GM12878 (cell line): ENCODE results near the gene CAST. TPM values are rescaled to one million over a fixed set of nuclear protein-coding genes. Genes with fewer than 3 reads are reported as not detected.

Experiments used
- ATAC-seq: fragments of 200-7000 bp; cut with Tn5 transposase; 3 replicates; pipeline ENCODE4 v1.9.1; 2020; ENCODE audit warnings: mild to moderate bottlenecking, moderate library complexity
- BruUV-seq: library from RNA; stranded (reverse); fragments of 400-500 nt; replicated peaks from 2 replicates; lab custom pipeline; 2021; lab: Mats Ljungman, UMichigan
- CTCF ChIA-PET: fragments of 300-600 bp; sonication (Branson Sonifier 250); formaldehyde crosslinking; extraction: SDS; loops from one replicate; lab custom pipeline; 2021; ENCODE audit warnings: inconsistent platforms; lab: Yijun Ruan, JAX
- POLR2A ChIA-PET: fragments of 350-600 bp; formaldehyde crosslinking; extraction: SDS; loops from one replicate; lab custom pipeline; 2021; ENCODE audit warnings: inconsistent platforms; lab: Charles Lee
- RAD21 ChIA-PET: fragments of 300-600 bp; sonication (Branson Sonifier 250); formaldehyde crosslinking; loops from one replicate; lab custom pipeline; 2023; ENCODE audit warnings: antibody characterized with exemption; ENCODE audit not compliant: unreplicated experiment; lab: Charles Lee
- SMC1A ChIA-PET: fragments of 300-600 bp; sonication (Branson Sonifier 250); formaldehyde crosslinking; loops from one replicate; lab custom pipeline; 2023; ENCODE audit not compliant: unreplicated experiment, uncharacterized antibody; lab: Charles Lee
- DNase-seq: peaks from one replicate; pipeline ENCODE4 v3.0.0-alpha.2; 2011; ENCODE audit warnings: low read depth, low spot score
- FAIRE-seq: peaks from 3 replicates; lab custom pipeline; 2011; peaks lifted over from hg19 to GRCh38; lab: Jason Lieb, UNC
- H2AFZ ChIP-seq: 2 replicates; pipeline ENCODE4 v1.6.0; 2011; ENCODE audit warnings: low read depth, low read length, control low read depth; ENCODE audit not compliant: control insufficient read depth
- H3K27ac ChIP-seq: 2 replicates; pipeline ENCODE4 v1.5.1; 2011; ENCODE audit warnings: control low read depth; ENCODE audit not compliant: control insufficient read depth, insufficient read depth
- H3K27me3 ChIP-seq, 2 experiments: replicated peaks in 1 of 2; 2 replicates each; pipeline versions ENCODE4 v1.6.0 to v1.6.1; 2011; ENCODE audit warnings: low read length in 1 of 2; ENCODE audit not compliant: control insufficient read depth in 2 of 2, insufficient read depth in 2 of 2
- H3K36me3 ChIP-seq, 2 experiments: 2 replicates each; pipeline ENCODE4 v1.5.1; 2011; ENCODE audit warnings: low read length in 1 of 2; ENCODE audit not compliant: control insufficient read depth in 2 of 2, insufficient read depth in 2 of 2
- H3K4me1 ChIP-seq: 2 replicates; pipeline ENCODE4 v1.6.1; 2011; ENCODE audit warnings: mild to moderate bottlenecking, low read length, moderate library complexity, mixed read lengths; ENCODE audit not compliant: control insufficient read depth, insufficient read depth
- H3K4me2 ChIP-seq: 2 replicates; pipeline ENCODE4 v1.6.0; 2011; ENCODE audit warnings: control low read depth; ENCODE audit not compliant: control insufficient read depth, insufficient read depth
- H3K4me3 ChIP-seq: fragments of 200-600 bp; sonication (generic); 2 replicates; pipeline ENCODE4 v1.5.1; 2016
- H3K79me2 ChIP-seq: 2 replicates; pipeline ENCODE4 v1.6.0; 2011; ENCODE audit warnings: low read length; ENCODE audit not compliant: control insufficient read depth, insufficient read depth
- H3K9ac ChIP-seq: 2 replicates; pipeline ENCODE4 v1.8.0; 2011; ENCODE audit warnings: low read length, control low read depth, mixed read lengths; ENCODE audit not compliant: control insufficient read depth, insufficient read depth
- H3K9me3 ChIP-seq: replicated peaks from 3 replicates; pipeline ENCODE4 v1.5.1; 2011; ENCODE audit warnings: mild to moderate bottlenecking, low read length; ENCODE audit not compliant: control insufficient read depth, insufficient read depth
- H4K20me1 ChIP-seq: 2 replicates; pipeline ENCODE4 v1.6.0; 2011; ENCODE audit not compliant: control insufficient read depth, insufficient read depth
- CBX5 ChIP-seq: sonication (generic); IDR thresholded peaks from 2 replicates; pipeline ENCODE4 v1.6.1; 2016; ENCODE audit warnings: low read depth, moderate library complexity, mild to moderate bottlenecking, inconsistent platforms
- HDGF ChIP-seq: fragments of 450-650 bp; IDR thresholded peaks from 2 replicates; pipeline ENCODE4 v1.6.1; 2016; ENCODE audit warnings: antibody characterized with exemption
- JUNB ChIP-seq: IDR thresholded peaks from 2 replicates; pipeline ENCODE4 v1.6.1; 2016; ENCODE audit warnings: antibody characterized with exemption, mild to moderate bottlenecking
- NBN ChIP-seq: fragments of 450-650 bp; IDR thresholded peaks from 2 replicates; pipeline ENCODE4 v1.6.1; 2016
- YBX1 ChIP-seq: fragments of 450-650 bp; IDR thresholded peaks from 2 replicates; pipeline ENCODE4 v1.6.1; 2016; ENCODE audit warnings: antibody characterized with exemption
- YY1 ChIP-seq: IDR thresholded peaks from 2 replicates; pipeline ENCODE4 v1.6.1; 2011; ENCODE audit warnings: low read depth, mild to moderate bottlenecking, low read length
- WGBS: methylation state at CpG from one replicate; pipeline ENCODE4 v1.1.6; 2016; ENCODE audit warnings: low lambda C conversion rate; ENCODE audit not compliant: insufficient replicate concordance, insufficient coverage; ENCODE audit errors: missing lambda C conversion rate; 5-methylcytosine and 5-hydroxymethylcytosine counted together
- in situ Hi-C: fragments of 300-500 bp; cut with MboI; formaldehyde crosslinking; loops from 9 replicates; pipeline ENCODE4 v1.14.3; 2018; ENCODE audit warnings: mixed read lengths
- intact Hi-C: fragments of 100-400 bp; cut with micrococcal nuclease; formaldehyde crosslinking; loops from one replicate; pipeline ENCODE4 v1.14.2; 2022; ENCODE audit not compliant: unreplicated experiment
- polyA plus RNA-seq, 11 experiments: library from polyadenylated mRNA; depleted of rRNA in 4 of 11; unstranded in 6 of 11; stranded (reverse) in 5 of 11; fragments of >200 nt; fragmentation: Nextera tagmentation in 4 of 11; fragmentation: Illumina TruSeq in 1 of 11; extraction: Ambion mirVana in 4 of 11; extraction: Trizol in 1 of 11; gene quantifications; 1 replicate in 1 of 11; 2 replicates in 10 of 11; pipeline versions ENCODE4 v1.2.1 to v1.2.3, GENCODE V29; 2011 to 2016; ENCODE audit warnings: inconsistent platforms in 2 of 11, missing spikeins in 2 of 11, low read depth in 1 of 11
- total RNA-seq, 4 experiments: library from RNA; depleted of rRNA in 3 of 4; stranded (reverse); fragments of >200 nt in 3 of 4; fragmentation: Illumina TruSeq in 1 of 4; extraction: Trizol in 1 of 4; gene quantifications; 2 replicates each; pipeline versions ENCODE4 v1.2.1 to v1.2.3, GENCODE V29; 2013 to 2021
- TF ChIP-seq, protein P1 (sequence below): fragments of 450-650 bp; IDR thresholded peaks from 2 replicates; pipeline ENCODE4 v1.6.1; 2016; ENCODE audit warnings: mild to moderate bottlenecking
- TF ChIP-seq, protein P2 (sequence below): IDR thresholded peaks from 2 replicates; pipeline ENCODE4 v1.6.1; 2012; ENCODE audit warnings: mild to moderate bottlenecking, low read depth, low read length

Gene CAST
- total and polyA plus RNA-seq, 10 of the 15 experiments (the other 5 are each of a cell fraction or from before 2014, with no cell fraction given), result 31.7 to 140 (median 68.5) TPM

- TF ChIP-seq, protein P1, sequence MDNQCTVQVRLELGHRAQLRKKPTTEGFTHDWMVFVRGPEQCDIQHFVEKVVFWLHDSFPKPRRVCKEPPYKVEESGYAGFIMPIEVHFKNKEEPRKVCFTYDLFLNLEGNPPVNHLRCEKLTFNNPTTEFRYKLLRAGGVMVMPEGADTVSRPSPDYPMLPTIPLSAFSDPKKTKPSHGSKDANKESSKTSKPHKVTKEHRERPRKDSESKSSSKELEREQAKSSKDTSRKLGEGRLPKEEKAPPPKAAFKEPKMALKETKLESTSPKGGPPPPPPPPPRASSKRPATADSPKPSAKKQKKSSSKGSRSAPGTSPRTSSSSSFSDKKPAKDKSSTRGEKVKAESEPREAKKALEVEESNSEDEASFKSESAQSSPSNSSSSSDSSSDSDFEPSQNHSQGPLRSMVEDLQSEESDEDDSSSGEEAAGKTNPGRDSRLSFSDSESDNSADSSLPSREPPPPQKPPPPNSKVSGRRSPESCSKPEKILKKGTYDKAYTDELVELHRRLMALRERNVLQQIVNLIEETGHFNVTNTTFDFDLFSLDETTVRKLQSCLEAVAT, result no peak
- TF ChIP-seq, all 136 proteins: peak for 0
These were observed 55.7 kb downstream of the CAST start (continued) for GRCh38 chr5:96717874-96718273.

DNA sequence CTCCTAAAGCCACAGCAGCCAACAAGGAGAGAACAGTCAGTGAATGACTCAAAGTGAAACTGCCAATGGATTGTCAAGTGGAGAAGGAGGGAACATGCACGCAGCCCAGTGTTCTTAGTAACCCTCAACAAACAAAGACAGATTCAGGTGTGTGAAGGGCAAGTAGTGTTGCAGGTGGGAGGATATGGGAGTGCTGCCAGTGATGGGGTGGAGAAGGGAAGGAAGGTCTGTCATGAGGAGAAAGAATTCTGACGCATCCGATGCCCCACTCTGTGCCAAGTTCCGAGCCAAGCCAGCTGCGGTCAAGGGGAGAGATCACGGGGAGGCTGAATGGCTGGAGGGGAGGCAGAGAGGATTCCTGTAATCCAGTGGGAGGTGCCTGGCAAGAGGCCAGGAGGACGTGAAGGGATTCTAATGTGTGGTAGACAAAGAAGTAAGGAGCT is 56.5 kb downstream of the CAST start:
- TF ChIP-seq JUNB (0 out of 2 replicates have a peak, but pooled peaks have one; percentile 19), YBX1 (no peak), HDGF (no peak), CBX5 (no peak), YY1 (no peak), NBN (no peak)
- TF ChIP-seq, protein P2, sequence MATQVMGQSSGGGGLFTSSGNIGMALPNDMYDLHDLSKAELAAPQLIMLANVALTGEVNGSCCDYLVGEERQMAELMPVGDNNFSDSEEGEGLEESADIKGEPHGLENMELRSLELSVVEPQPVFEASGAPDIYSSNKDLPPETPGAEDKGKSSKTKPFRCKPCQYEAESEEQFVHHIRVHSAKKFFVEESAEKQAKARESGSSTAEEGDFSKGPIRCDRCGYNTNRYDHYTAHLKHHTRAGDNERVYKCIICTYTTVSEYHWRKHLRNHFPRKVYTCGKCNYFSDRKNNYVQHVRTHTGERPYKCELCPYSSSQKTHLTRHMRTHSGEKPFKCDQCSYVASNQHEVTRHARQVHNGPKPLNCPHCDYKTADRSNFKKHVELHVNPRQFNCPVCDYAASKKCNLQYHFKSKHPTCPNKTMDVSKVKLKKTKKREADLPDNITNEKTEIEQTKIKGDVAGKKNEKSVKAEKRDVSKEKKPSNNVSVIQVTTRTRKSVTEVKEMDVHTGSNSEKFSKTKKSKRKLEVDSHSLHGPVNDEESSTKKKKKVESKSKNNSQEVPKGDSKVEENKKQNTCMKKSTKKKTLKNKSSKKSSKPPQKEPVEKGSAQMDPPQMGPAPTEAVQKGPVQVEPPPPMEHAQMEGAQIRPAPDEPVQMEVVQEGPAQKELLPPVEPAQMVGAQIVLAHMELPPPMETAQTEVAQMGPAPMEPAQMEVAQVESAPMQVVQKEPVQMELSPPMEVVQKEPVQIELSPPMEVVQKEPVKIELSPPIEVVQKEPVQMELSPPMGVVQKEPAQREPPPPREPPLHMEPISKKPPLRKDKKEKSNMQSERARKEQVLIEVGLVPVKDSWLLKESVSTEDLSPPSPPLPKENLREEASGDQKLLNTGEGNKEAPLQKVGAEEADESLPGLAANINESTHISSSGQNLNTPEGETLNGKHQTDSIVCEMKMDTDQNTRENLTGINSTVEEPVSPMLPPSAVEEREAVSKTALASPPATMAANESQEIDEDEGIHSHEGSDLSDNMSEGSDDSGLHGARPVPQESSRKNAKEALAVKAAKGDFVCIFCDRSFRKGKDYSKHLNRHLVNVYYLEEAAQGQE, result no peak
- Histone ChIP-seq H3K27ac (no peak overlapping the region), H3K9me3 (no peaks in the 10 kb centered on the region), H3K4me2 (no peak overlapping the region), H3K9ac (no peak overlapping the region), H3K4me3 (no peak overlapping the region), H4K20me1 (no peaks in the 10 kb centered on the region), H3K4me1 (no peaks in the 10 kb centered on the region), H3K79me2 (no peaks in the 10 kb centered on the region), H2AFZ (no peak overlapping the region), H3K36me3 (no peaks in the 10 kb centered on the region), H3K27me3 (no peaks in the 10 kb centered on the region)
- DNase-seq, result no peak
- no TSS peak for BruUV-seq
- no peak for ATAC-seq
- ChIA-PET POLR2A (no interaction called here), SMC1A (no interaction called here), CTCF (interaction anchor here (1.3 kb wide), 1 partner anchor 34 kb away, joined by 3 read pairs; no protein-coding TSS in a partner anchor), RAD21 (no interaction called here)
- in situ Hi-C loops, result no loop called here
- no peak for FAIRE-seq
- 94% methylated on average over 7 of the region's 7 CpGs for WGBS
- intact Hi-C loops, result loop anchor here (10.0 kb wide), 1 partner anchor 374 kb away; no protein-coding TSS in a partner anchor
